CD4-positive, alpha-beta T cell treated with Interleukin-15 for 4 hours (primary cell): ENCODE results near the gene DUSP1.
A peak's percentile ranks its signal among the peaks of the same experiment; 100 is the strongest.

ENCODE experiments used
- DNase-seq: peaks from one replicate; pipeline ENCODE4 v3.0.0-alpha.2; 2020; ENCODE audit warnings: low spot score

Gene DUSP1

DNA sequence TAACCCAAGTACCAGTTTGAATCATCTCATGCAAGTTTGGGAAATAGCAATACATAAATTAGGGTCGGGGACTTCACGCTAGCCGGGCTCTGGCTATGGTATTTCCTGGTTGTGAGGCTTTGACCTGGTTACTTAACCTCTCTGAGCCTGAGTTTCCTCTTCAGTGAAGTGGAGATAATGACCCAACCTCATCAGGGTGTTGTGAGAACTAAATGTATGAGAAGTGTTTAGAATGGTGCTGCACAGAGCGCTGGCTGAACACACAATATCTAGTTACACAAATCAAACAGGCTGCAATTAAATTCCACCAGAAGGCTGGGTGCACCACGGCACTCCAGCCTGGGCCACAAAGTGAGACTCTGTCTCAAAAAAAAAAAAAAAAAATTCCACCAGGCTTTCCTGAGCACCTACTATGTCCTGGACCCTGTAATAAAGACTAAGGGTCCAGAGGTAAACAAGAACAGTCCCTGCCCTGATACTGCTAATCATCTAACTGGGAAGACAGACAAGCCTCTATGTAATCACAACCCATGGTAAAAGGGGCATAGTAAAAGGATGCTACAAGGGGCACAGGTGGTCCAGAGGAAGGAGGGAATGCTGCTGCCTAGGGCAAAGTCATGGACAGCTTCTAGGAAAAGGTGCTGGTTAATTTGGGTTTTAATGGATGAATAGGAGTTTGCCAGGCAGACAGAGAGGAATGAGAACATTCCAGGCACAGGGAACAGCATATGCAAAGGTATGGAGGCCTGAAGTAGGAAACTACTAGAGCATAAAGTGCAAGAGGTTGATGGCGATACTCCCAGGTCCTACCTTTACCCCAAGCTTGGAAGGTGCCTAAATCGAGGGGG is 27.7 kb downstream of the DUSP1 start:
- no peak for DNase-seq

DNA sequence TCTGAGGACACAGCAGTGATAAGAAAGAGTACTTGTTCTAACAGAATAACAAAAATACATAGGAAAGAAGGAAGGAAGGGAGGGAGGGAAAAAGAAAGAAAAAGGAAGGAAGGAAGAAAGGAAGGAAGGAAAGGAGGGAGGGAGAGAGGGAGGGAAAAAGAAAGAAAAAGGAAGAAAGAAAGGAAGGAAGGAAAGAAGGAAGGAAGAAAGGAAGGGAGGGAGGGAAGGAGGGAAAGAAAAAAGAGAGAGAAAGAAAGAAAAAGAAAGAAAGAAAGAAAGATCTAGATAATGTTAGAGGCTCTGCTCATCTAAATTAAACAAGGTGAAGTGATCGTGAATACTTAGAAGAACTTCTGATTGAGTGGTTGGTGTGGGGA is 29.8 kb downstream of the DUSP1 start:
- no peak for DNase-seq

DNA sequence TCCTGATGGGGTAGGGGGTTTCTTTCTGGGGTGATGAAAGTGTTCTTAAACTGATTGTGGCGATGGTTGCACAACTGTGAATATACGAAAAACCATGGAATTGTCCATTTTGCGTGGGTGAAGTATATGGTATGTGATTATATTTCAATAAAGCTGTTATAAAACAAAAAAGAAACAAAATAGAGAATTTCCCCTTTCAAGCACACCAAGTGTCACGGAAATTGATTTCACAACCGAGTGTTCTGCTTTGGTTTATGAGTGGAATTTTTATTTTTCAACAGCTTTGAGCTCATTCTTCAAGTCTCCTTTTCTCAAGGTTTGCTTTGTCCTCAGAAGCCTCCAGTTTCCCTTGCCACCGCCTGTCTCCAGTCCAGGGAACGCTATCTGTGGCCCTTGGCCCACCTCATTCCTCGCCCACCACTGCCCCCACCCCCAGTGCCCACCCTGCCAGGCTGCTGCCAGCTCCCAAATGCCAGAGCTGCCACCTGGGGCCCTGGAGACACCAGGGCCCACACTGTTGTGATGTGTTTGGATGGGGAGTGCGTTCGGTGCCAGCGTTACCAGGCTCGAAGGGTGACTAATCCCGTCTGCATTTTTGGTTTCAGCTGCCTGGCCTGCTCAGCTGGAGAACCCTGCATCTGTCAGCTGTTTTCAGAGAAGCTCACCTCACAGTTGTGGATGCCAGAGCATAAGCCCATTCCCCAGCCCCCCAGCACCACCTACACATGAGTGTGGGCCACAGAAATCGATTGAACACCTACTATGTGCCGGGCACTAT is 30.4 kb downstream of the DUSP1 start:
- no peak for DNase-seq

DNA sequence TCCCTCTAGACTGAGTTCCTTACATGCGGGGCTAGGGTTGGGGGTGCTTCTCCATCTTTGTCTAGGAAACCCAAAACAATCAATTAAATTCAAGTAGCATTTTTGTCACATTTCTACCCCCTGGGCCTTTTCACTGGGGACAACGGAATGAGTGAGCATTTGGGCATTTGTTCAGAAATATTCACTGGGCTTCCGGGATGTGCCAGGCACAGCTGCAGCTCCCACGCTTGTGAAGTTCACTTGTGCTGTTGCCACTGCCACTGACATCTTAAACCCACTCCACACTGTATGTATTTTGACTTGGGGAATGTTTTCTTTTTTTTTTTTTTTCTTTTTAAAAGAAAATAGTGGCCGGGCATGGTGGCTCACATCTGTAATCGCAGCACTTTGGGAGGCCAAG is 31.6 kb downstream of the DUSP1 start:
- no peak for DNase-seq

DNA sequence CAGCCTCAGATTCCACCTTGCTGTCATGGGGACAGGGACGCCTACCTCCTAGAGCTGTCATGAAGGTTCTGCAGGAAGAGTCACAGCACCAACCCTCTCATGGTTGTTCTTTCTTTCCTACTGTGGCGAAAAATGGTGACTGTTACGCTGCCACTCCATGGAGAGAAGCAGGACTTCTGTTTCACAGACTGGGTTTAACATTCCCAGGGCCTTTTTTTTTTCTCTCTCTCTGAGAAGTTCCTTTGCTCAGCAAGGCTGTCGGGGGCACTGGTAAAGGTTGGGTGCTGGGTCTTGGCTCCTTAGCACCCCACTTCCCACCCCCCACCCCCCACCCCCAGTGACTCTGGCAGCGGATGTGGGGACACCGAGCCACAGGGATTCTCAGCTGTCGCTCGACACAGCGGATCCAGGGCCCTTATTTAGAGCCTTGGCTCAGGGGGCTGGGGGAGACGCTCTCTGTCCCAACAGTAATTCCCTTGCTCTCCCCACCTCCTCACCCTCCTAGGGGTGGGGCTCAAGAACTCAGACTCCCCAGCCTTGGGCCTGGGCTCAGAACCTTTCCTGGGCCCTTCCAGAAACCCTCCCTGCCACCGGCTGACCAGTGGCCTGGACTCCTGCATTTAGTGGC is 34.4 kb downstream of the DUSP1 start:
- no peak for DNase-seq

DNA sequence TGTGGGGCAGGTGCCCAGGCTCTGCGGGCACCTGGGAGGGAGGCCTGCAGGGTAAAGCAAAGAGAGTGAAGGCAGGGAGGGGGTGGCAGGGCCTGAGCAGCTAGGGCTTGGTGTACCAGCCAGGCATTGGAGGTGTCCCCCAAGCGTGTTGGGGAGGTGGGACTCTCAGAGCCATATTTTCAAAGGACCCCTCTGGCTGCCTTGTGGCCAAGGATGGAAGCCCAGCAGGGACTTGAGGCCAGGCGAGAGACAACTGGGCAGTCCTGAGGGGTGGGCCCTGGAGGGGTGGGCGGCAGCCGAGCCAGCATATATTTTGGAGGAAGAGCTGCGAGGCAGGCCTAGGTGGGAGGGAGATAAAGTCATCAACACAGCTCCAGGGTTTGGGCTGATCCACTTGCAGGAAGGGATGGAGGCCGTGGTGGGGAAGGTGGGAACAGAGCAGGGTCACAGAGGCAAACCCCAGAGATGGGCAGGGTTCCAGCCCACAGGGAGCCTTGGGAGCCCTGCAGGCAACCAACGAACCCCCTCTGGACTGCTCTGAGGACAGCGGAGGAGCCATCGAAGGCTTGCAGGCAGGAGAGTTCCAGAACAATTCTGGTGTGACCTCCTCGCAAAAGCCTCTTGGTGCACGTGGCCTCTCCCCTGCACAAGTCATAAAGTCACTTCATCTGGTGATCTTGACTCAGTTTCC is 35.7 kb downstream of the DUSP1 start:
- DNase-seq = no peak

DNA sequence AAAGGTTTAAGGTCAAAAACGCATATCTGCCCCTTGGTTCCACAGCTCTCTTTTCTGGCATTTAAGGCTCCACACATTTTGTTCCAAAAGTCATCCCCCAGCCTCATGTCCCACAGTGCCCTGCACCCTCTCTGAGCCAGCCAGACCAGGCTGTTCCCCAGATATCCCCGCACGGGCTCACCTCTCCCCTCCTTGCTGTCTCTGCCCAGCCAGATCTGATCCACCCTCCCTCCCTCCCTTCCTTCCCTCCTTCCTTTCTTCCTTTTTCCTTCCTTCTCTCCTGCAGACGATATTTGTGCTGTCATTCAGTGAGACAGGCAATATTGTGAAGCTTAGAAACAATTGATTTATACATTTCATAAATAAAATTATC is 37.0 kb downstream of the DUSP1 start:
- DNase-seq = no peak

DNA sequence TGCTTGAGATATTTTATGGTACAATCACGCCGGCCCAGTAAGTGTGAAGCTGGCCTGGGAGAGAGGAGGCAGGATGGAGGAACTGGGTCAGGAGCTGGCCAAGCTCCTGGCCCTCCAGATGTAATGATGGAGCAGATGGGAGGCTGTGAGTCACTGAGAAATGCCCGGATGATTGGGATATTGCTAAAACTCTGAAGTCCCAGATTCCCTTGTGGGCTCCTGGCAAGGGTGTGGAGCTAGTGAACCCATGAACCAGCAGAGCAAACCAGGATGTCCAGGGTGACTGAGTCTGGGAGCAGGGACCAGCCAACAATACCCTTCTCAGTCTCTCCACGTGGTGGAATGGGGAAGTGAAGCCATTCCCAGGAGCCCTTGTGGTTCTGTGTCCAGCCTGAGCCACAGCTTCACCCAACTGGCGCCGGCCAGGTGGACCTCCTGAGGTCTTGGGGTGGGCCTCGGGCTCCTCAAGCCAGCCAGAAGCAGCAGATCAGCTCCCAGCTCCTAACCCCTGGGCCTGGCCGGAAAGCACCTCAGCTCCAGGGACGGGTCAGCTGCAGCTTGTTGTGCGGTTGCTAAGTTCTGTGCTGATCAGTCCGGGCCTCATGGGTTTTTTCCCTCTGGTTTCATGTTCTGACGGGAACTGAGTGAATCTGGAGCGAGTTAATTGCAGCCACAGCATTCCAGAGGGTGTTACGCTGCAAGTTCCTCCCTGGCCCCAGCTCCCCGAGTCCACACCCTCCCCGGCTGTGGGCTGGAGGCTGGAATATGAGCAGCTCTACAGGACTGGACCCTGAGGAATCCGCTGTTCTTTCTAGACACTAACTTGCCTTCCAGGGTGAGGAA is 37.6 kb downstream of the DUSP1 start:
- DNase-seq = no peak

DNA sequence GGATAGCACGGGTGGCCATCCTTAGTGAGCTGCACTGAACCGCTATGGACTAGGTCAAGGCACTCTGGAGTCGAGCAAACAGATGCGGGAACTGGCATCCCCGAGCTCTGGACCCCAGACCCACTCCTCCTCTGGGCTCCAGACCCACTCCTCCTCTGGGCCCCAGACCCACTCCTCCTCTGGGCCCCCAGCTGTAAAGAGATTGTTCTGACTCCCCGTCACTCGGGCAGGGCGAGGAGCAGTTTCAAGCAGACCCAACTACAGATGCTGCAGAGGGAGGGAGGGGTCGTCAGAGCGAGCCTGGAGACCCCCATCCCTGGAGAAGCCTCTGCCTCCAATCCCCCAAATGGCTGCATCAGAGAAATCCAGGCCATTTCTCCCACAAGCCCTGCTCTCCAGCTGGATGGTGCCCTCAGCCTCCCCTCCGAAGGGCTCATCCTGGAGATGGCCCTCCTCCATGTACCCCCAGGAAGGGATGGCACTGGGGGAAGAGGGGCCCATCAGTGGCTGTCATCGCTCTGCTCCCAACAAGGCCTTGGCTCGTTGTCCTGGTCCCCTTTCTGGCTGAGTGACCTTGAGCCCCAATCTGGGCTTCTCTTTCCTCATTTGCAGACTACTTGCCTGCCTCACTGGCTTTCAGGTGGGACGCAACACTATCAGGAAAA is 38.7 kb downstream of the DUSP1 start:
- no peak for DNase-seq

DNA sequence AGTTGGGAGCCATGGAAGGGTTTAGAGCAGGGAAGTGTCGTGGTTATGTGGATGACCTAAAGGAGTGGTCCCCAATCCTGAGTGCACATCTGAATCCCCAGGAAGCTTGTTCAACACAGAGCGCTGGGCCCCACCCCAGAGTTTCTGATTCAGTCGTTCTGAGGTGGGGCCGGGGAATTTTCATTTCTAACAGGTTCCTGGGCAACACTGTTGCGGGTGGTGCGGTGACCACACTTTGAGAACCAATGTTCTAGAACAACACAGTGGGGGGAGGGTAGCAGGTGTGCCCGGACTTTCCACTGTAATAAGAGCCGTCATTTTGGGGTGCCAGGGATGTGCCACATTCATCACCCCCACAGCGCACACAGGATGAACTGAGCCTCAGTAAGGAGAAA is 39.3 kb downstream of the DUSP1 start:
- peak; percentile 6 for DNase-seq

DNA sequence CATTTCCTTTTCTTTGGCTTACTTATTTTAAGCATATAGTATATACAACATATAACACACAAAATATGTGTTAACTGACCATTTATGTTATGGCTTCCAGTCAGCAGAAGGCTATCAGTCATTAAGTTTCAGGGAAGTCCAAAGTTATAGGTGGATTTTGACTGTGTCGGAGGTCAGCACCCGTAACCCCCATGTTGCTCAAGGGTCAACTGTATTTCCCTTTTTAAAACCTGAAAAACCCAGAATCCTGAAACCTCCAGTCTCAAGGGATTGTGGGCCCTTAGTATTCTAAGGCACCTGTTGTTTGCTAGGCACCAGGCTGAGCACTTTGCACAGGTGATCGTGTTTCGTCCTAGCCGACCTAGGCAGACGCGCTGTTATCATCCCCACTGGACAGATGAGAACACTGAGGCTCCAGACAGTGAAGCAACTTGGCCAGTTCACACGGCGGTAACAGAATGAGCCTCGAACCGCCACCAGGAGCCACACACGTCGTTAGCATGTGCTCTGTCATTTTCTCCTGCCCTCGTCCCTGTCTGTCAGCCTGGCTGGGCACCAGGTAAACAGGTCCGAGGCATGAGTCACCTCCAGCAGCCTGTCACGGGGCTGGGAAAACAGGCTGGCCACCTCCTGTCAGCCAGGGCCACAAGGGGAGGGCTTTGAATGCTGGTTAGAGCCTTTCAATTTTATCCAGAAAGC is 39.9 kb downstream of the DUSP1 start:
- no peak for DNase-seq

DNA sequence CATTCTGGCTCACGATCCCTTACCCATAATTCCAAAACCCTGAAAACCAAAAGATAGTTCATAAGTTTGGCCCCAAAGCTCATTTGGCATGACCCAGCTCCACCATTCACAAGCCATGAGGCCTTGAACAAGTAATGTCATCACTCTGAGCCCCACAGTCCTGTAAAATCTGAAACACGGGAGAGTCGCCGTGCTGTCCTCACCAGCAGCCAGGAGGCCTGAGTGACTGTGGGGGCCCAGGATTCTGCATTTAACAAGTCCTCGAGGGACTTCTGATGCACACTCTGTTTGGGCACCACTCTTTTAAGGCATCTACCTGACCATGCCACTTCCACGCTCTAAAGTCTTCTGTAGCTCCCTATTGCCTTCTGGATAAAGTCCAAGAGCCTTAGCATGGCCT is 40.8 kb downstream of the DUSP1 start:
- DNase-seq = no peak

DNA sequence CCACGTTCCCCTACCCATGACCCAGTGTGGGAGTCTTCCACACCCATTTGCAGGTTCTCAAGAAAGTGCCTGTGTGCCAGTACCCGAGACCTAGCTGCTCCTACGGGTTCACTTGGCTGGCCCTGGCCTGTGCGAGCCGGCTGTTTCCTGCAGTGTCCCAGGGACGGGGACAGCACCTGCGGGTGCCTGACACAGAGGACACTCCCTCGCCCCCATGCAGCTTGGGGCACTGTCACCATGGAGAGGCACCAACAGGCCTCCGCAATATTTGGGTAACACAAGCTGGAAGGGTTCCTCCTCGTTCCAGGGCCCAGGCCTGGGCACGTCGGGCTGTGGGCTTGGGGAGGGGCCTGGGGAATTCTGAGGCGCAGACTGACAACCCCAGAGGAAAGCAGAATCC is 41.4 kb downstream of the DUSP1 start:
- DNase-seq = no peak

DNA sequence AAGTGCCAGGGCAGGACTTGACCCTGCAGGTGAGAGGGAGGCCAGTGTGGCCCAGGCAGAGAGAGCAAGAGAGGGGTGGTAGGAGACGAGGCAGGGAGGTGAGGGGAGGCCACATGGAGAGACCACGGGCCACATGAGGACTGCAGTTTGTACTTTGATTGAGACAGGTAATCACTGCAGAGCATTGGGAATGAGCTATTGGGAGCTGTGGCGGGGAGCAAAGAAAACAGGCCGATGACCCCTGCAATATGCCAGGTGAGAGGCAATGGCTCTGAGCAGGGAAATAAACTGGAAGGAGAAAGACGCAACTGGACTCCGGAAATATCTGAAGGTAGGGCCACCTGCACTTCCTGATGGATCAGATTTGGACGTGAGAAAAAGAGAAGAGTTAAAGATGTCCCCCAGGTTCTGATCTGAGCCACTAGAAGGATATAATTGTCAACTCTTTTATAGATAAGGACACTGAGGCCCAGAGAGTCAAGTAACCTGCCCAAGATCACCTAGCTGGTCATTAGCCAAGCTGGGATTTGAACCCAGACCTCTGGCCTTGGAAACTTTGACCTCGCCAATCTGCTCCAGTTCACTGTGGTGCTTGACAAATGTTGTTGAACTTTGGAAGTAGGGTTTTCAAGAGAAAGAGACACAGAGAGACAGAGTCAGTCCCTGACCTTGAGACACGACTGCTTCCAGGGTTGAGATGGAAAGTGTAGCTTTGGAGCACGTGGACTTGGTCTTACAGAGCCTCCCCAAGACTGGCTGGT is 42.3 kb downstream of the DUSP1 start:
- DNase-seq = no peak

DNA sequence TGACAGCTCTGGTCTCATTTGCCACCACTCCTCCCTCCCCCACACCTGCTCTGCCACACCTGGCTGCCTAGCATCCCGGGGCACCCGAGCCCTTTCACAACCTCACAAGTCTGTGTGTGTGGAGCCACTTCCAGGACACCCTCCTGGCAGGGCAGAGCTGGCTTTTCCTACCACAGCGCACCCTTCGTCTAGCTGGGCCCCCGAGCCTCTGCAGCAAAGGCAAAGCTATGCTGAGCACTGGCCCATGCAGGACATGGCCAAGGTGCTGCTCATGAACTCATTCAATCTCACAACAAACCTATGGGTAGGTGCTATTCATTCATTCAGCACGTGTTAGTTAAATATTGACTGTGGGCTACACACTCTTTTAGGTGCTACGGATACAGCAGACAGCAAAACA is 43.4 kb downstream of the DUSP1 start:
- no peak for DNase-seq

DNA sequence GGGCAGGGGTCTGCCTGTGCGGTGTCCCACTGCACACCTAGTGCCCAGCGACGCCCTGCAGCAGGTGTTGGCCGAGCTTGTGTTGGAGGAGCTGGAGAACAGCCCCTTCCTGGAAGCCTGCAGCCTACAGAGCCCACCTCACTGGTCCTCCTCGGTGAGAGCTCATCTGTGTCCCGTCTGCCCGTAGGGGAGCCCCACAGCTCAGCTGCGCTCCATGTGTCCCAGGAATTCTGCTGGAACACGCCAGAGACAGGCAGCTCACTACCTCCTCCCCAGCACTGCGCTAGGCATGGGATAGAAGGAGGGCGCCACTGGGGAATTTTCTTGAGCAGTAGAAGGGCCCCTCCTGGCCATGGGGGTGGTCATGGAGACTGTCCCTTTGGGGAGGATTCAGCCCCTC is 44.0 kb downstream of the DUSP1 start:
- no peak for DNase-seq

DNA sequence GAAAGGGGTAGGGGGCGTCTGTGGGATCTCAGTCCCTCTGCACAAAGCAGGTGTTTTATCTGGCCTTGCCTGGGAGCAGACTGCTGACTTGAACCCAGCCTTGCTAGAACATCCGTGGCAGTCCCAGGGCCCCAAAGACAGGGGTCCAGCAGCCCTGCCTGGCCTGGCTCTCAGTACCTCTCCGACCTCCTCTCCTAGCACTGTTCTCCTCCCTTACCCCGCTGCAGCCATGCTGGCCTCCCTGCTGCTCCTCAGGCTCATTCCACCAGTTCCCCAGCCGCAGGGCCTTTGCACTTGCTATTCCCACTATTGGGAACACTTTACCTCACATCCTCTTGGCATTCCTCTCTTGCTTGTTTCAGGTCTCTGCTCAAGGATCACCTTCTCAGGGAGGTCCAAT is 45.2 kb downstream of the DUSP1 start:
- DNase-seq = no peak

DNA sequence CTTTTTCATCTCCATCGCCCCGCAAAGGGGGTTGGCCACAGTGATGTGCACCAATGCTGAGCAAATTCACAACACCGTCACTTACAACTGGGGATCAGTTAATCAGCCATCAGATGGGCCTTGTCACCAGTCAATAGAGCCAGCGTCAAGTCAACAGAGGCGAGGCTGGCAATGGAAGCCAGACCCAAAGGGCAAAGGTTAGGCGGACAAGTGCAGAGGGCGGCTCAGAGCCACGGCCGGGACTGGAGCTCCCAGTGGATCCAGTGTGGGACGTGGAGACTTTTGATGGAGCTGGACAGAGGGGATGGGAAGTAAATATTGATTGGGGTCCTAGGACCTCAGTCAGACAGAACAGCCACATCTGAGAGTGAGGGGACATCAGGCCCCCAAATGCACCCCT is 45.7 kb downstream of the DUSP1 start:
- DNase-seq = no peak

DNA sequence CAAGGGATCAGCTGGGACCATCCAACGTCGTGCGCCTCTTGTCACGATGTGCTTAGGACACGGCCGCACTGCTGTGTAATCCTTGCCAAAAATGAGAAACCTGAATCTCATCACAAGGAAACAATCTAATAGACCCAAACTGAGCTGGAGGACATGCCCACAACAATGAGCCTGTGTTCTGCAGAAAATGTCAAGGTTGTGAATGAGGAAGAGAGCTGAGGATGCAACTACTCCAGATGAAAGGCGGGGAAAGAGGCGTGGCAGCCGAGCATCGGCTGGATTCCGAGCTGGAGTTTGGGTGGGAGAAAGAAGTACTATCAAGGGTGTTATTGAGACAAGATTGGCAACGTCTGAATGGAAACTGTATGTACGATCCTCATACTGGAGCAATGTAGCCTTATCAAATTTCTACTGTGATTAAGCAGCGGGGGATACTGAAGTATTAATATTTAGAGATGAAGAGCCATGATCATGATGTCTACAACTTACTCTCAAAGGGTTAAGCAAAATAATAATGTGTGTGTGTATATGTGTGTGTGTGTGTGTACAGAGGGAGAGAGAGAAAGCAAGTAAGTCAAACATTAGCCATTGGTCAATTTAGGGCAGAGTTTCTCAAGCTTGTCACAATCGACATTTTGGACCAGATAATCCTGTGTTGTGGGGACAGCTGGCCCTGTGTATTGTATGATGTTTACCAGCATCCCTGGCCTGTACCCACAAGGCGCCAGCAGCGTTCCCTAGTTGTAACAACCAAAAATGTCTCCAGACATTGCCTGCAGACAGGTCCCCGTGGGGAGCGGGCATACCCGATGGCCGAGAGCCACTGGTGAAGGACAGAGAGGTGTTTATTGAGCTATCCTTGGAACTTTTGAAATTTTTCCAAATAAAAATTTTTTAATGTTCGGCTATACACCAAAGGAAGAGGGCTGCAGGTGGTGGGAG is 46.5 kb downstream of the DUSP1 start:
- DNase-seq = no peak
